ENCODE data around the gene IGFBPL1. TPM values are rescaled to one million over a fixed set of nuclear protein-coding genes. Genes with fewer than 3 reads are reported as not detected.

Gene IGFBPL1
- total RNA-seq, 1 donor, result not detected

GRCh38 chr9:38439916-38440301 is 15.7 kb upstream of the IGFBPL1 start:
- no peak overlapping the region for H3K4me3 ChIP-seq (ENCODE audit: low read depth, low read length)
- TF ChIP-seq, protein P1, sequence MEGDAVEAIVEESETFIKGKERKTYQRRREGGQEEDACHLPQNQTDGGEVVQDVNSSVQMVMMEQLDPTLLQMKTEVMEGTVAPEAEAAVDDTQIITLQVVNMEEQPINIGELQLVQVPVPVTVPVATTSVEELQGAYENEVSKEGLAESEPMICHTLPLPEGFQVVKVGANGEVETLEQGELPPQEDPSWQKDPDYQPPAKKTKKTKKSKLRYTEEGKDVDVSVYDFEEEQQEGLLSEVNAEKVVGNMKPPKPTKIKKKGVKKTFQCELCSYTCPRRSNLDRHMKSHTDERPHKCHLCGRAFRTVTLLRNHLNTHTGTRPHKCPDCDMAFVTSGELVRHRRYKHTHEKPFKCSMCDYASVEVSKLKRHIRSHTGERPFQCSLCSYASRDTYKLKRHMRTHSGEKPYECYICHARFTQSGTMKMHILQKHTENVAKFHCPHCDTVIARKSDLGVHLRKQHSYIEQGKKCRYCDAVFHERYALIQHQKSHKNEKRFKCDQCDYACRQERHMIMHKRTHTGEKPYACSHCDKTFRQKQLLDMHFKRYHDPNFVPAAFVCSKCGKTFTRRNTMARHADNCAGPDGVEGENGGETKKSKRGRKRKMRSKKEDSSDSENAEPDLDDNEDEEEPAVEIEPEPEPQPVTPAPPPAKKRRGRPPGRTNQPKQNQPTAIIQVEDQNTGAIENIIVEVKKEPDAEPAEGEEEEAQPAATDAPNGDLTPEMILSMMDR (IDR thresholded peaks at IDR 0.05; ENCODE audit: insufficient read depth, low read depth, low read length), result no peak
- no peak for DNase-seq (ENCODE audit: low read depth)

GRCh38 chr9:38439291-38439915 is 15.1 kb upstream of the IGFBPL1 start:
- DNase-seq (ENCODE audit: low read depth), result no peak
- TF ChIP-seq, protein P1 (IDR thresholded peaks at IDR 0.05; ENCODE audit: insufficient read depth, low read depth, low read length), result no peak
- no peak overlapping the region for H3K4me3 ChIP-seq (ENCODE audit: low read depth, low read length)

DNA sequence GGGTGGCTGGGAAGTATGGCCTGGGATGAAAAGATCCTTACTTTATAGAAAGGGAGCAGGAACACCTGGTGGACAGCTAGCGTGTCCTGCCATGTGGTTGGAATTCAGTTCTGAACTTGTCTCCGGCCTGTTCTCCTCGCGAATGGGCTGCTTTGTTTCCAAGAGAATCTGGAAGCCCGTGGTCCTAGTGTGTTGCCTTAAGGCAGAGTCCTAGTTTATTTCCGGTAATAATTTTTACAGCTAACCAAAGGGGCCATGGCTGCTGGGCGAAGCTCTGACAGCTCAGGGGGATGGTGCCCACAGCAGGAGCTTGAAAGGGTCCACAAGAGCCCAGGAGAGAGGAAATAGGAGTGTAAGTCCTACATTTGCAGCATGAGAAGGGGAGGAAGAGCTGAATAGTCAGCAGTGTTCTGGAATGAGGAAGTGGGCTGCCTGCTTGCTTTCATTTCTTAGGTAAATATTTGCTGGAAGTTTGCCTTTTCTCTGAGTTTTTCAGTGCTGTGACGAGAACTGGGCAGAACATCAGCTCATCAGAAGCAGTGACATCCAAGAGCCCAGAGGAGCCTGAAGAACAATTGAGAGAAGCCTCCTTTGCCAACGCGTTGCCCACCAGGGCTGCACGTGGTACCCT is 13.1 kb upstream of the IGFBPL1 start:
- H3K4me3 ChIP-seq (ENCODE audit: low read depth, low read length), result no peak overlapping the region
- no peak for DNase-seq (ENCODE audit: low read depth)
- TF ChIP-seq, protein P1 (IDR thresholded peaks at IDR 0.05; ENCODE audit: insufficient read depth, low read depth, low read length), result no peak

GRCh38 chr9:38436708-38437107 is 12.5 kb upstream of the IGFBPL1 start:
- no peak for DNase-seq (ENCODE audit: low read depth)
- no peak overlapping the region for H3K4me3 ChIP-seq (ENCODE audit: low read depth, low read length)
- TF ChIP-seq, protein P1 (IDR thresholded peaks at IDR 0.05; ENCODE audit: insufficient read depth, low read depth, low read length), result no peak

GRCh38 chr9:38435521-38435920 is 11.3 kb upstream of the IGFBPL1 start:
- no peak overlapping the region for H3K4me3 ChIP-seq (ENCODE audit: low read depth, low read length)
- TF ChIP-seq, protein P1 (IDR thresholded peaks at IDR 0.05; ENCODE audit: insufficient read depth, low read depth, low read length), result no peak
- DNase-seq (ENCODE audit: low read depth), result no peak

DNA sequence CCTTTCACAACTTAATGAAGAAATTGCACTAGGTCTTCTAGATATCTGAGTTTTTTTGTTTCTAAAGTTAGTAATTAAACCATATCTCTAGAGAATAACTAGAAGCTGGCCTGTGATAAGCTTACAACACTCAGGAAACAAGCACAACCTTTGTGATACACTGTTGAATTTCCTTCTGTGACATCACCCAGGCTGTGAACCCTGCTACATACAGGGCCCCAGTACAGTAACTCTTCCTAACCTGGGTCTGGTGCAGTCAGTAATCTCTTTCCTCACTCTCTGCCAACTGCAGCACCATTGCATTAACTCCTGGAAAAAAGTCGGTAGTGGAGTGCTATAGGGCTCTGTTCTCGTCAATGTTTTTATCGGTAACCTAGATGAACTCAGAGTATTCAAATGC is 10.6 kb upstream of the IGFBPL1 start:
- DNase-seq (ENCODE audit: low read depth), result no peak
- TF ChIP-seq, protein P1 (IDR thresholded peaks at IDR 0.05; ENCODE audit: insufficient read depth, low read depth, low read length), result no peak
- H3K4me3 ChIP-seq (ENCODE audit: low read depth, low read length), result no peak overlapping the region

Data from fibroblast of villous mesenchyme (primary cell).